CD4-positive, alpha-beta T cell treated with Interferon alpha-2 for 1 hour (primary cell): ENCODE results near the gene TMEM242.
"Not testable (repeated sequence)": the region's sequence is repeated elsewhere in the genome, so short reads cannot be mapped to it uniquely, and the experiment has no call there.

Experiments
- DNase-seq, 2 donors: peaks; one replicate each; pipeline ENCODE4 v3.0.0-alpha.2; 2020 to 2022

The TMEM242 gene

GRCh38 chr6:157323255-157323965 is at the start of gene TMEM242:
Gene TMEM242 (minus strand): TSS chr6:157323519. CDS start chr6:157323499, 20 bp downstream.
- DNase-seq = peak; percentile 87 to 92

GRCh38 chr6:157372501-157373280 is 49.4 kb upstream of the TMEM242 start:
- DNase-seq = no peak

GRCh38 chr6:157370755-157371154 is 47.4 kb upstream of the TMEM242 start:
- DNase-seq = no peak

GRCh38 chr6:157368359-157369049 is 45.2 kb upstream of the TMEM242 start:
- DNase-seq = no peak

- no peak for DNase-seq
Measured at GRCh38 chr6:157366648-157367047, 43.3 kb upstream of the TMEM242 start.

GRCh38 chr6:157364705-157365104 is 41.4 kb upstream of the TMEM242 start:
- no peak for DNase-seq

- DNase-seq = no peak
Measured at GRCh38 chr6:157361886-157362285, 38.6 kb upstream of the TMEM242 start.

- DNase-seq = no peak
Measured at GRCh38 chr6:157358287-157358686, 35.0 kb upstream of the TMEM242 start.

- DNase-seq = no peak
Measured at GRCh38 chr6:157346373-157346772, 23.1 kb upstream of the TMEM242 start.

GRCh38 chr6:157343732-157344131 is 20.4 kb upstream of the TMEM242 start:
- DNase-seq = no peak

GRCh38 chr6:157339432-157339831 is 16.1 kb upstream of the TMEM242 start:
- no peak for DNase-seq

GRCh38 chr6:157337751-157338150 is 14.4 kb upstream of the TMEM242 start:
- no peak for DNase-seq

- not testable (repeated sequence) for DNase-seq
Measured at GRCh38 chr6:157337276-157337675, 14.0 kb upstream of the TMEM242 start.

GRCh38 chr6:157335829-157336228 is 12.5 kb upstream of the TMEM242 start:
- DNase-seq = no peak

GRCh38 chr6:157333956-157334355 is 10.6 kb upstream of the TMEM242 start:
- DNase-seq = no peak

GRCh38 chr6:157333537-157333936 is 10.2 kb upstream of the TMEM242 start:
- DNase-seq = no peak

- no peak for DNase-seq
Measured at GRCh38 chr6:157332813-157333212, 9.5 kb upstream of the TMEM242 start.

- no peak for DNase-seq
Measured at GRCh38 chr6:157330831-157331230, 7.5 kb upstream of the TMEM242 start.

GRCh38 chr6:157329829-157330228 is 6.5 kb upstream of the TMEM242 start:
- DNase-seq = no peak

GRCh38 chr6:157328108-157328692 is 4.9 kb upstream of the TMEM242 start:
- no peak for DNase-seq

GRCh38 chr6:157326979-157327378 is 3.7 kb upstream of the TMEM242 start:
- DNase-seq = no peak

- DNase-seq = no peak
Measured at GRCh38 chr6:157325069-157325805, 1.9 kb upstream of the TMEM242 start.

- DNase-seq = peak; percentile 26 to 27
Measured at GRCh38 chr6:157323966-157324300, 614 bp upstream of the TMEM242 start.
